ENCODE measurements around the gene FDXR.

GRCh38 chr17:74854792-74855191, 18.0 kb downstream of the FDXR start:
- no peak for TF ChIP-seq GATA3 (IDR thresholded peaks at IDR 0.05; ENCODE audit: low read depth, low read length)
- no peak for TF ChIP-seq GATA2 (IDR thresholded peaks at IDR 0.05; ENCODE audit: low read depth, low read length)

All from SH-SY5Y (cell line).